Activated T-helper 2 cell treated with anti-CD3 and anti-CD28 coated beads, Interferon-gamma antibody, Interleukin-2, Interleukin-4, amounts not matched to agents 10 μg/mL and 5 μg/mL and 100 μg/mL, durations not matched to agents 14 hours and 24 hours and 36 hours (primary cell): ENCODE results near the gene PCDHB7. TPM values are rescaled to one million over a fixed set of nuclear protein-coding genes. Genes with fewer than 3 reads are reported as not detected.
A peak's percentile ranks its signal among the peaks of the same experiment; 100 is the strongest.
"Not testable (repeated sequence)": the region's sequence is repeated elsewhere in the genome, so short reads cannot be mapped to it uniquely, and the experiment has no call there.

Experiments
- DNase-seq: peaks from one replicate; pipeline ENCODE4 v3.0.0; 2021; ENCODE audit warnings: low spot score
- H3K27ac Mint-ChIP-seq: one replicate; pipeline ENCODE4 v1.8.0; 2021; ENCODE audit warnings: mixed read lengths
- H3K27me3 Mint-ChIP-seq: one replicate; pipeline ENCODE4 v1.8.0; 2021; ENCODE audit warnings: low read depth, mixed read lengths
- H3K36me3 Mint-ChIP-seq: one replicate; pipeline ENCODE4 v1.8.0; 2021; ENCODE audit warnings: low read depth, mixed read lengths
- H3K4me1 Mint-ChIP-seq: one replicate; pipeline ENCODE4 v1.8.0; 2021; ENCODE audit warnings: low read depth, mixed read lengths
- H3K4me3 Mint-ChIP-seq: one replicate; pipeline ENCODE4 v1.8.0; 2021; ENCODE audit warnings: low read depth, mild to moderate bottlenecking, moderate library complexity, mixed read lengths
- H3K9me3 Mint-ChIP-seq: one replicate; pipeline ENCODE4 v1.8.0; 2021; ENCODE audit warnings: mixed read lengths
- intact Hi-C: fragments of 100-400 bp; cut with micrococcal nuclease; formaldehyde crosslinking; loops from one replicate; pipeline ENCODE4 v1.15.1; 2023
- total RNA-seq: library from RNA; stranded (reverse); gene quantifications from 2 replicates; pipeline ENCODE4 v1.2.3, GENCODE V29; 2022

PCDHB7 gene
- total RNA-seq, 1 donor from 2014 or later: not detected

- peaks cover 41% of the 10 kb centered on the region for H3K9me3 Mint-ChIP-seq
- intact Hi-C loops: no loop called here
- H3K4me3 Mint-ChIP-seq: no peak overlapping the region
- DNase-seq: no peak
- H3K36me3 Mint-ChIP-seq: no peaks in the 10 kb centered on the region
- H3K4me1 Mint-ChIP-seq: no peaks in the 10 kb centered on the region
- no peak overlapping the region for H3K27ac Mint-ChIP-seq
- H3K27me3 Mint-ChIP-seq: no peaks in the 10 kb centered on the region
Measured at GRCh38 chr5:141155540-141156374, 16.7 kb upstream of the PCDHB7 start.

GRCh38 chr5:141157356-141157755 lies 15.1 kb upstream of the PCDHB7 start:
- H3K27ac Mint-ChIP-seq, H3K27me3 Mint-ChIP-seq, intact Hi-C loops, DNase-seq, H3K36me3 Mint-ChIP-seq, H3K4me3 Mint-ChIP-seq, H3K4me1 Mint-ChIP-seq: not testable (repeated sequence)
- H3K9me3 Mint-ChIP-seq: peaks cover 31% of the 10 kb centered on the region

- DNase-seq, H3K4me3 Mint-ChIP-seq, intact Hi-C loops, H3K27ac Mint-ChIP-seq, H3K27me3 Mint-ChIP-seq, H3K36me3 Mint-ChIP-seq, H3K4me1 Mint-ChIP-seq: not testable (repeated sequence)
- peaks cover 27% of the 10 kb centered on the region for H3K9me3 Mint-ChIP-seq
Measured at GRCh38 chr5:141157901-141158300, 14.5 kb upstream of the PCDHB7 start.

GRCh38 chr5:141174291-141175104 lies 2.1 kb downstream of the PCDHB7 start:
- H3K27ac Mint-ChIP-seq, DNase-seq, intact Hi-C loops, H3K27me3 Mint-ChIP-seq, H3K4me1 Mint-ChIP-seq, H3K36me3 Mint-ChIP-seq, H3K4me3 Mint-ChIP-seq: not testable (repeated sequence)
- peaks cover 23% of the 10 kb centered on the region for H3K9me3 Mint-ChIP-seq

- Mint-ChIP-seq H3K9me3 (peaks cover 24% of the 10 kb centered on the region), H3K27me3 (no peaks in the 10 kb centered on the region), H3K4me1 (no peaks in the 10 kb centered on the region), H3K4me3 (no peak overlapping the region), H3K27ac (no peak overlapping the region), H3K36me3 (no peaks in the 10 kb centered on the region)
- intact Hi-C loops: no loop called here
- DNase-seq: no peak
Measured at GRCh38 chr5:141175933-141176332, 3.5 kb downstream of the PCDHB7 start.

GRCh38 chr5:141177577-141178191 lies 5.2 kb downstream of the PCDHB7 start, which contains the start of gene PCDHB8:
PCDHB8 (plus strand) TSS chr5:141177790; CDS start chr5:141178035, 245 bp downstream.
- H3K27ac Mint-ChIP-seq, H3K4me3 Mint-ChIP-seq, DNase-seq, H3K4me1 Mint-ChIP-seq, intact Hi-C loops, H3K36me3 Mint-ChIP-seq, H3K27me3 Mint-ChIP-seq: not testable (repeated sequence)
- H3K9me3 Mint-ChIP-seq: peaks cover 33% of the 10 kb centered on the region

GRCh38 chr5:141179371-141179770 lies 6.9 kb downstream of the PCDHB7 start:
- peaks cover 31% of the 10 kb centered on the region for H3K9me3 Mint-ChIP-seq
- H3K4me3 Mint-ChIP-seq, H3K27ac Mint-ChIP-seq, DNase-seq, intact Hi-C loops, H3K36me3 Mint-ChIP-seq, H3K27me3 Mint-ChIP-seq, H3K4me1 Mint-ChIP-seq: not testable (repeated sequence)

GRCh38 chr5:141179876-141180275 lies 7.4 kb downstream of the PCDHB7 start:
- H3K4me1 Mint-ChIP-seq, intact Hi-C loops, H3K4me3 Mint-ChIP-seq, H3K27ac Mint-ChIP-seq, H3K27me3 Mint-ChIP-seq, DNase-seq, H3K36me3 Mint-ChIP-seq: not testable (repeated sequence)
- H3K9me3 Mint-ChIP-seq: peaks cover 36% of the 10 kb centered on the region

- Mint-ChIP-seq H3K27me3 (no peaks in the 10 kb centered on the region), H3K4me1 (no peaks in the 10 kb centered on the region), H3K9me3 (peaks cover 40% of the 10 kb centered on the region), H3K27ac (no peak overlapping the region), H3K36me3 (no peaks in the 10 kb centered on the region), H3K4me3 (no peak overlapping the region)
- intact Hi-C loops: no loop called here
- no peak for DNase-seq
Measured at GRCh38 chr5:141180313-141180712, 7.9 kb downstream of the PCDHB7 start.

GRCh38 chr5:141182248-141182647 lies 9.8 kb downstream of the PCDHB7 start, which contains the start of gene PCDHB16:
PCDHB16 (plus strand) TSS chr5:141182387; CDS start chr5:141182560, 173 bp downstream.
- intact Hi-C loops: no loop called here

GRCh38 chr5:141184117-141184855 lies 11.8 kb downstream of the PCDHB7 start:
- H3K27me3 Mint-ChIP-seq, H3K27ac Mint-ChIP-seq, H3K36me3 Mint-ChIP-seq, H3K4me3 Mint-ChIP-seq, DNase-seq, H3K4me1 Mint-ChIP-seq, intact Hi-C loops: not testable (repeated sequence)
- peaks cover 54% of the 10 kb centered on the region for H3K9me3 Mint-ChIP-seq

More at GRCh38 chr5:141182248-141182647, 9.8 kb downstream of the PCDHB7 start, which contains the start of gene PCDHB16:
- peaks cover 41% of the 10 kb centered on the region for H3K9me3 Mint-ChIP-seq
- H3K27ac Mint-ChIP-seq: no peak within 1 kb of the TSS
- H3K27me3 Mint-ChIP-seq: no peaks in the 10 kb centered on the region
- no peaks in the 10 kb centered on the region for H3K36me3 Mint-ChIP-seq
- peaks cover 2% of the 10 kb centered on the region for H3K4me1 Mint-ChIP-seq
- H3K4me3 Mint-ChIP-seq: no peak within 1 kb of the TSS
- no peak for DNase-seq

GRCh38 chr5:141186897-141187512 lies 14.6 kb downstream of the PCDHB7 start, which contains the start of gene PCDHB9:
PCDHB9 (plus strand) TSS chr5:141187161; CDS start chr5:141187319, 158 bp downstream.
- no peak for DNase-seq
- Mint-ChIP-seq H3K27ac (no peak within 1 kb of the TSS), H3K36me3 (peaks cover 3% of the 10 kb centered on the region), H3K27me3 (peaks cover 2% of the 10 kb centered on the region), H3K4me3 (peak within 1 kb of the TSS; percentile 18), H3K9me3 (peaks cover 48% of the 10 kb centered on the region), H3K4me1 (peaks cover 2% of the 10 kb centered on the region)
- intact Hi-C loops: loop anchor here (5.0 kb wide), 1 partner anchor 155 kb away; the partner anchor contains the start of gene PCDHGA3
